WTC11 (cell line): Measurements from ENCODE around the gene OSBPL6. TPM values are rescaled to one million over a fixed set of nuclear protein-coding genes. Genes with fewer than 3 reads are reported as not detected.

Experiments
- ATAC-seq: fragments of 200-7000 bp; cut with Tn5 transposase; 2 replicates; pipeline ENCODE4 v1.10.0; 2021; ENCODE audit warnings: mild to moderate bottlenecking, moderate library complexity
- CTCF ChIA-PET: fragments of 300-600 bp; sonication (Branson Sonifier 250); formaldehyde crosslinking; loops from one replicate; lab custom pipeline; 2021; ENCODE audit warnings: antibody characterized with exemption; lab: Charles Lee
- POLR2A ChIA-PET: fragments of 350-600 bp; sonication (Branson Sonifier 250); formaldehyde crosslinking; loops from one replicate; lab custom pipeline; 2021; ENCODE audit warnings: antibody characterized with exemption; lab: Charles Lee
- DNase-seq: peaks from one replicate; pipeline ENCODE4 v3.0.0; 2021; ENCODE audit warnings: low spot score
- H3K27ac Mint-ChIP-seq: 2 replicates; pipeline ENCODE4 v1.8.0; 2021; ENCODE audit warnings: mixed read lengths
- H3K27me3 Mint-ChIP-seq: 2 replicates; pipeline ENCODE4 v1.8.0; 2021; ENCODE audit warnings: low read depth, mild to moderate bottlenecking, moderate library complexity, mixed read lengths
- H3K36me3 Mint-ChIP-seq: 2 replicates; pipeline ENCODE4 v1.8.0; 2021; ENCODE audit warnings: mixed read lengths
- H3K4me1 Mint-ChIP-seq: 2 replicates; pipeline ENCODE4 v1.8.0; 2022; ENCODE audit warnings: mixed read lengths
- H3K4me3 Mint-ChIP-seq: 2 replicates; pipeline ENCODE4 v1.8.0; 2021; ENCODE audit warnings: mild to moderate bottlenecking, moderate library complexity, mixed read lengths
- H3K9me3 Mint-ChIP-seq: 2 replicates; pipeline ENCODE4 v1.8.0; 2021; ENCODE audit warnings: mixed read lengths
- CDX4 ChIP-seq: fragments of 250-450 bp; sonication (Bioruptor Pico); IDR thresholded peaks from 2 replicates; pipeline ENCODE4 v1.9.0; 2021; ENCODE audit warnings: moderate library complexity, mild to moderate bottlenecking, inconsistent platforms, borderline replicate concordance
- E2F1 ChIP-seq: sonication (generic); formaldehyde crosslinking; IDR thresholded peaks from 2 replicates; pipeline ENCODE4 v1.8.0; 2022; ENCODE audit warnings: mild to moderate bottlenecking, missing genetic modification reagents
- E2F5 ChIP-seq: sonication (generic); formaldehyde crosslinking; IDR thresholded peaks from 2 replicates; pipeline ENCODE4 v1.8.1; 2022; ENCODE audit warnings: mild to moderate bottlenecking, moderate library complexity, missing genetic modification reagents
- ELF4 ChIP-seq: sonication (generic); formaldehyde crosslinking; IDR thresholded peaks from 2 replicates; pipeline ENCODE4 v1.8.1; 2022; ENCODE audit warnings: low read depth, mild to moderate bottlenecking, moderate library complexity, missing genetic modification reagents
- FOXK1 ChIP-seq: sonication (generic); formaldehyde crosslinking; IDR thresholded peaks from 2 replicates; pipeline ENCODE4 v1.8.0; 2022; ENCODE audit warnings: mild to moderate bottlenecking, moderate library complexity, missing genetic modification reagents
- GTF2I ChIP-seq: fragments of 250-450 bp; sonication (Bioruptor Pico); conservative IDR thresholded peaks from 2 replicates; pipeline ENCODE4 v1.4.0; 2021; ENCODE audit warnings: mild to moderate bottlenecking
- IRF1 ChIP-seq: sonication (generic); formaldehyde crosslinking; IDR thresholded peaks from 2 replicates; pipeline ENCODE4 v1.8.0; 2023; ENCODE audit warnings: missing genetic modification reagents
- JUN ChIP-seq: sonication (generic); formaldehyde crosslinking; IDR thresholded peaks from 2 replicates; pipeline ENCODE4 v1.8.0; 2023; ENCODE audit warnings: mild to moderate bottlenecking, missing genetic modification reagents
- MAX ChIP-seq: sonication (generic); formaldehyde crosslinking; IDR thresholded peaks from 2 replicates; pipeline ENCODE4 v1.8.0; 2022; ENCODE audit warnings: mild to moderate bottlenecking, missing genetic modification reagents
- MLX ChIP-seq: sonication (generic); formaldehyde crosslinking; IDR thresholded peaks from 2 replicates; pipeline ENCODE4 v1.8.1; 2023; ENCODE audit warnings: mild to moderate bottlenecking, missing genetic modification reagents, moderate library complexity
- MYBL2 ChIP-seq: sonication (generic); formaldehyde crosslinking; IDR thresholded peaks from 2 replicates; pipeline ENCODE4 v1.8.1; 2023; ENCODE audit warnings: mild to moderate bottlenecking, moderate library complexity, missing genetic modification reagents
- NFYB ChIP-seq: sonication (generic); formaldehyde crosslinking; conservative IDR thresholded peaks from 2 replicates; pipeline ENCODE4 v1.8.0; 2022; ENCODE audit warnings: low read depth, missing genetic modification reagents
- PRDM15 ChIP-seq: sonication (generic); formaldehyde crosslinking; IDR thresholded peaks from 2 replicates; pipeline ENCODE4 v1.8.0; 2022; ENCODE audit warnings: missing genetic modification reagents
- SMAD3 ChIP-seq: sonication (generic); formaldehyde crosslinking; IDR thresholded peaks from 2 replicates; pipeline ENCODE4 v1.8.0; 2022; ENCODE audit warnings: missing genetic modification reagents, mild to moderate bottlenecking, borderline replicate concordance
- USF2 ChIP-seq: sonication (generic); formaldehyde crosslinking; IDR thresholded peaks from 2 replicates; pipeline ENCODE4 v1.8.1; 2023; ENCODE audit warnings: mild to moderate bottlenecking, missing genetic modification reagents, moderate library complexity
- ZMAT4 ChIP-seq: fragments of 250-450 bp; sonication (Bioruptor Pico); IDR thresholded peaks from 2 replicates; pipeline ENCODE4 v1.9.0; 2021; ENCODE audit warnings: mild to moderate bottlenecking
- ZNF263 ChIP-seq: sonication (generic); formaldehyde crosslinking; IDR thresholded peaks from 2 replicates; pipeline ENCODE4 v1.8.1; 2022; ENCODE audit warnings: low read depth, mild to moderate bottlenecking, moderate library complexity, missing genetic modification reagents
- ZNF281 ChIP-seq: sonication (generic); formaldehyde crosslinking; IDR thresholded peaks from 2 replicates; pipeline ENCODE4 v1.8.0; 2023; ENCODE audit warnings: mild to moderate bottlenecking, missing genetic modification reagents
- ZSCAN18 ChIP-seq: fragments of 250-450 bp; sonication (Bioruptor Pico); IDR thresholded peaks from 2 replicates; pipeline ENCODE4 v2.1.2; 2022; ENCODE audit warnings: mild to moderate bottlenecking, moderate library complexity
- total RNA-seq: library from RNA; stranded (reverse); gene quantifications from 3 replicates; pipeline ENCODE4 v1.2.3, GENCODE V29; 2021

OSBPL6 gene
- total RNA-seq, 1 experiment from 2014 or later, result 9.2 TPM

GRCh38 chr2:178301649-178302238, 107.4 kb downstream of the OSBPL6 start:
- H3K4me1 Mint-ChIP-seq, result peaks cover 9% of the 10 kb centered on the region
- POLR2A ChIA-PET, result interaction anchor here (0.6 kb wide), 1 partner anchor 422 kb away, joined by 3 read pairs; no protein-coding TSS in a partner anchor
- no peak for TF ChIP-seq IRF1 (CRISPR knock-in tag)
- no peak for TF ChIP-seq ZSCAN18
- TF ChIP-seq JUN (CRISPR knock-in tag), result no peak
- no peak for TF ChIP-seq PRDM15 (CRISPR knock-in tag)
- TF ChIP-seq SMAD3 (CRISPR knock-in tag), result no peak
- peak; percentile 58 for TF ChIP-seq NFYB (CRISPR knock-in tag)
- H3K9me3 Mint-ChIP-seq, result no peaks in the 10 kb centered on the region
- H3K36me3 Mint-ChIP-seq, result no peaks in the 10 kb centered on the region
- ATAC-seq, result no peak; the same call in 1 of the 2 replicates
- CTCF ChIA-PET, result interaction anchor here (1.0 kb wide), 1 partner anchor 113 kb away, joined by 4 read pairs; no protein-coding TSS in a partner anchor
- no peak overlapping the region for H3K27ac Mint-ChIP-seq
- no peaks in the 10 kb centered on the region for H3K27me3 Mint-ChIP-seq
- no peak overlapping the region for H3K4me3 Mint-ChIP-seq
- no peak for DNase-seq

GRCh38 chr2:178304333-178304732, 110.0 kb downstream of the OSBPL6 start:
- CTCF ChIA-PET, result interaction anchor here (1.1 to 1.5 kb wide), 2 partner anchors 111 to 192 kb away, joined by 3 read pairs; partner anchors contain the start of gene RBM45
- TF ChIP-seq MYBL2 (CRISPR knock-in tag) (no peak), ZNF281 (CRISPR knock-in tag) (no peak), E2F1 (CRISPR knock-in tag) (no peak), USF2 (CRISPR knock-in tag) (no peak), CDX4 (CRISPR knock-in tag) (no peak), MAX (CRISPR knock-in tag) (no peak), ELF4 (CRISPR knock-in tag) (no peak), E2F5 (CRISPR knock-in tag) (no peak), MLX (CRISPR knock-in tag) (no peak), ZMAT4 (CRISPR knock-in tag) (no peak), GTF2I (no peak), ZNF263 (CRISPR knock-in tag) (no peak), FOXK1 (CRISPR knock-in tag) (no peak)

More at GRCh38 chr2:178304333-178304732, 110.0 kb downstream of the OSBPL6 start:
- ATAC-seq, result peak; percentile 14; the same call in 1 of the 2 replicates
- DNase-seq, result no peak
- H3K27ac Mint-ChIP-seq, result no peak overlapping the region
- no peak overlapping the region for H3K4me3 Mint-ChIP-seq
- POLR2A ChIA-PET, result no interaction called here
- no peaks in the 10 kb centered on the region for H3K27me3 Mint-ChIP-seq
- H3K4me1 Mint-ChIP-seq, result peaks cover 9% of the 10 kb centered on the region
- no peaks in the 10 kb centered on the region for H3K36me3 Mint-ChIP-seq
- no peaks in the 10 kb centered on the region for H3K9me3 Mint-ChIP-seq
